SJCRH30 (cell line): Measurements from ENCODE around the gene EXOSC3. TPM values are rescaled to one million over a fixed set of nuclear protein-coding genes. Genes with fewer than 3 reads are reported as not detected.

ENCODE experiments used
- DNase-seq, 2 experiments: peaks; one replicate each; pipeline ENCODE4 v3.0.0-alpha.2; 2015 to 2020
- H3K27ac ChIP-seq: fragments of 250-450 bp; sonication (Bioruptor Pico); 2 replicates; pipeline ENCODE4 v1.5.1; 2020; ENCODE audit warnings: mild to moderate bottlenecking, moderate library complexity
- H3K27me3 ChIP-seq: fragments of 250-450 bp; sonication (Bioruptor Pico); 2 replicates; pipeline ENCODE4 v1.5.1; 2020; ENCODE audit warnings: mild to moderate bottlenecking, moderate library complexity
- H3K36me3 ChIP-seq: fragments of 250-450 bp; sonication (Bioruptor Pico); 2 replicates; pipeline ENCODE4 v1.5.1; 2020; ENCODE audit warnings: mild to moderate bottlenecking, moderate library complexity
- H3K4me1 ChIP-seq: fragments of 250-450 bp; sonication (Bioruptor Pico); 2 replicates; pipeline ENCODE4 v1.5.1; 2020; ENCODE audit warnings: mild to moderate bottlenecking, moderate library complexity
- H3K4me3 ChIP-seq: fragments of 250-450 bp; sonication (Bioruptor Pico); 2 replicates; pipeline ENCODE4 v1.5.1; 2020; ENCODE audit warnings: mild to moderate bottlenecking, moderate library complexity
- H3K9me3 ChIP-seq: fragments of 250-450 bp; sonication (Bioruptor Pico); replicated peaks from 2 replicates; pipeline ENCODE4 v1.5.1; 2020; ENCODE audit warnings: mild to moderate bottlenecking, moderate library complexity
- total RNA-seq: library from RNA; depleted of rRNA; stranded (reverse); fragments of >200 nt; shearing (Covaris generic); gene quantifications from 2 replicates; pipeline ENCODE4 v1.2.3, GENCODE V29; 2014; rRNA removed

The EXOSC3 gene
- total RNA-seq, 1 experiment from 2014 or later = 78.4 TPM

DNA sequence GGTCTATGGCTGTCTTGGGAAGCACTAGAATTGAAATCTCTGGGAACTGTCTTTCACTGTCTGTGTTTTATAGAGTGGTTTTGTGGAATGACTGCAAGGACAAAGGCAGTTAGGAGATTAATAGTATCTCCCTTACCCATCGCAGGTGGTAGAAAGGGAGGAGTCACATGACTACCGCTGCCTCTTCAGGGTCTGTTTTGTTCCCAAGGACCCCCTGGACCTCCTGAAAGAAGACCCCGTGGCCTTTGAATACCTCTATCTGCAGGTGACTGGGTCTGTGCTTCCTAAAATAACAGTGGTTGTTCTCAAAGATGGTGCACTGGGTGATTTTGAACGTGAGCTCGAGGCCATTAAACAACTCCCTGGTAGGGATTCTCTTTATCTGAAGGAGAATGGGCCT lies 54.0 kb downstream of the EXOSC3 start:
- Histone ChIP-seq H3K27ac (no peak overlapping the region), H3K4me1 (peaks cover 22% of the 10 kb centered on the region), H3K36me3 (no peaks in the 10 kb centered on the region), H3K27me3 (no peaks in the 10 kb centered on the region), H3K4me3 (no peak overlapping the region), H3K9me3 (no peaks in the 10 kb centered on the region; the same call in 1 of the 2 replicates)
- no peak for DNase-seq

DNA sequence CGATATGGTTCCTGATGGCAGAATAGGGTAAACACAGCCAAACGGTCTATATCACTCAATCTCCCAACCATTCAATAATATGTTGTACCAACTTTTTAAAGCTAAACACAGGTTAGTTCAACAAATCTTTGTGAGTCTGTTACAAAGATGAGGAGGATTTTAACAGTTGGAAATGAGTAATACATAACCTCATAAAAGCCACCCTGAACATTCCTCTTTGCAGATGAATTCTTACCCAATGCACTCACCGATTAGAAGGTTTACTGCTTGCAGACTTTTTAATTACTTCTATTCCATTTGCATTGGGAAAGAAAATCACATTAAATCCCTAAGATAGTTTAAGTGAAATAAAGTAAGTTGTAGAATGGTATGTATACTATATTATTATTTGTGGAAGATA lies 54.6 kb downstream of the EXOSC3 start:
- Histone ChIP-seq H3K4me3 (no peak overlapping the region), H3K27me3 (no peaks in the 10 kb centered on the region), H3K27ac (no peak overlapping the region), H3K9me3 (no peaks in the 10 kb centered on the region; the same call in 1 of the 2 replicates), H3K4me1 (peaks cover 22% of the 10 kb centered on the region), H3K36me3 (no peaks in the 10 kb centered on the region)
- DNase-seq = no peak

Other genes with a start within 250 kb of the EXOSC3 start
- gene FBXO10, start 208.7 kb downstream of the EXOSC3 start, total RNA-seq = 31.3 and 32.2 TPM in 2 replicates
- gene TOMM5, start 192.5 kb downstream of the EXOSC3 start, total RNA-seq = 396 and 418 TPM in 2 replicates
- gene FRMPD1, start 134.1 kb downstream of the EXOSC3 start, total RNA-seq = 6.5 and 6.6 TPM in 2 replicates
- 0.43 and 0.53 TPM in 2 replicates for gene TRMT10B, start 31.3 kb downstream of the EXOSC3 start, total RNA-seq
- gene DCAF10, start 15.7 kb upstream of the EXOSC3 start, total RNA-seq = 11.5 and 15.7 TPM in 2 replicates
- 31.0 and 33.8 TPM in 2 replicates for gene SLC25A51, start 119.1 kb upstream of the EXOSC3 start, total RNA-seq